Astrocyte (in vitro differentiated cells and primary cell): ENCODE measurements around the gene SFTPA2. TPM values are rescaled to one million over a fixed set of nuclear protein-coding genes. Genes with fewer than 3 reads are reported as not detected.
"Not testable (repeated sequence)": the region's sequence is repeated elsewhere in the genome, so short reads cannot be mapped to it uniquely, and the experiment has no call there.

Source experiments
- DNase-seq: peaks from one replicate; pipeline ENCODE4 v3.0.0-alpha.2; 2010; ENCODE audit warnings: low read depth
- FAIRE-seq: peaks from 2 replicates; lab custom pipeline; 2011; peaks lifted over from hg19 to GRCh38; lab: Jason Lieb, UNC
- H2AFZ ChIP-seq: 2 replicates; pipeline ENCODE4 v1.6.0; 2012; ENCODE audit warnings: low read depth, low read length, inconsistent platforms
- H3K27ac ChIP-seq: 2 replicates; pipeline ENCODE4 v1.5.1; 2011; ENCODE audit warnings: low read depth, low read length, inconsistent platforms
- H3K27me3 ChIP-seq: 2 replicates; pipeline ENCODE4 v1.6.0; 2011; ENCODE audit warnings: low read length, inconsistent platforms; ENCODE audit not compliant: insufficient read depth
- H3K36me3 ChIP-seq: 2 replicates; pipeline ENCODE4 v1.5.1; 2011; ENCODE audit warnings: low read length, inconsistent platforms; ENCODE audit not compliant: insufficient read depth
- H3K4me1 ChIP-seq: 2 replicates; pipeline ENCODE4 v1.5.1; 2011; ENCODE audit warnings: low read length, inconsistent platforms; ENCODE audit not compliant: insufficient read depth
- H3K4me2 ChIP-seq: 2 replicates; pipeline ENCODE4 v1.6.0; 2012; ENCODE audit warnings: low read length, inconsistent platforms
- H3K4me3 ChIP-seq: 2 replicates; pipeline ENCODE4 v1.5.1; 2011; ENCODE audit warnings: low read depth, mild to moderate bottlenecking, low read length, inconsistent platforms; ENCODE audit not compliant: insufficient read depth
- H3K79me2 ChIP-seq: 2 replicates; pipeline ENCODE4 v1.6.0; 2012; ENCODE audit warnings: mild to moderate bottlenecking, low read length, inconsistent platforms; ENCODE audit not compliant: insufficient read depth
- H3K9ac ChIP-seq: 2 replicates; pipeline ENCODE4 v1.6.0; 2012; ENCODE audit warnings: mild to moderate bottlenecking, low read length, inconsistent platforms
- H3K9me3 ChIP-seq: 2 replicates; pipeline ENCODE4 v1.5.1; 2012; ENCODE audit warnings: low read depth, mild to moderate bottlenecking, low read length, inconsistent platforms; ENCODE audit not compliant: insufficient read depth
- H4K20me1 ChIP-seq: 2 replicates; pipeline ENCODE4 v1.6.0; 2012; ENCODE audit warnings: low read length, inconsistent platforms; ENCODE audit not compliant: insufficient read depth
- H3K27ac Mint-ChIP-seq: one replicate; pipeline ENCODE4 v1.8.0; 2021; ENCODE audit warnings: mild to moderate bottlenecking, mixed read lengths; ENCODE audit not compliant: unreplicated experiment
- H3K27me3 Mint-ChIP-seq: one replicate; pipeline ENCODE4 v1.8.0; 2021; ENCODE audit warnings: low read depth, mixed read lengths; ENCODE audit not compliant: unreplicated experiment
- H3K36me3 Mint-ChIP-seq: one replicate; pipeline ENCODE4 v1.8.0; 2021; ENCODE audit warnings: low read depth, mixed read lengths; ENCODE audit not compliant: unreplicated experiment
- H3K4me1 Mint-ChIP-seq: one replicate; pipeline ENCODE4 v1.8.0; 2021; ENCODE audit warnings: low read depth, mixed read lengths; ENCODE audit not compliant: unreplicated experiment
- H3K4me3 Mint-ChIP-seq: one replicate; pipeline ENCODE4 v1.8.0; 2021; ENCODE audit warnings: mild to moderate bottlenecking, moderate library complexity, mixed read lengths; ENCODE audit not compliant: unreplicated experiment
- H3K9me3 Mint-ChIP-seq: one replicate; pipeline ENCODE4 v1.8.0; 2021; ENCODE audit warnings: mild to moderate bottlenecking, mixed read lengths; ENCODE audit not compliant: unreplicated experiment
- EZH2 ChIP-seq: IDR thresholded peaks from 2 replicates; pipeline ENCODE4 v1.6.1; 2012; ENCODE audit warnings: mild to moderate bottlenecking, low read length, inconsistent platforms; ENCODE audit not compliant: insufficient read depth
- total RNA-seq: library from RNA; stranded (reverse); gene quantifications from 2 replicates; pipeline ENCODE4 v1.2.1, GENCODE V29; 2021
- TF ChIP-seq, protein P1 (sequence below): IDR thresholded peaks from 2 replicates; pipeline ENCODE4 v1.5.1; 2011; ENCODE audit warnings: low read depth, mild to moderate bottlenecking, inconsistent platforms, low read length, moderate library complexity; ENCODE audit not compliant: insufficient read depth

The SFTPA2 gene
- total RNA-seq, 1 donor from 2014 or later, result not detected

GRCh38 chr10:79542626-79543025 is 17.6 kb downstream of the SFTPA2 start:
- no peaks in the 10 kb centered on the region for H3K4me1 Mint-ChIP-seq
- no peaks in the 10 kb centered on the region for H3K36me3 ChIP-seq
- H3K9ac ChIP-seq, result no peak overlapping the region
- H3K4me2 ChIP-seq, result no peak overlapping the region
- no peak for FAIRE-seq
- H3K9me3 Mint-ChIP-seq, result peaks cover 6% of the 10 kb centered on the region
- no peaks in the 10 kb centered on the region for H3K27me3 ChIP-seq
- H2AFZ ChIP-seq, result no peak overlapping the region
- no peak for TF ChIP-seq EZH2
- TF ChIP-seq, protein P1, sequence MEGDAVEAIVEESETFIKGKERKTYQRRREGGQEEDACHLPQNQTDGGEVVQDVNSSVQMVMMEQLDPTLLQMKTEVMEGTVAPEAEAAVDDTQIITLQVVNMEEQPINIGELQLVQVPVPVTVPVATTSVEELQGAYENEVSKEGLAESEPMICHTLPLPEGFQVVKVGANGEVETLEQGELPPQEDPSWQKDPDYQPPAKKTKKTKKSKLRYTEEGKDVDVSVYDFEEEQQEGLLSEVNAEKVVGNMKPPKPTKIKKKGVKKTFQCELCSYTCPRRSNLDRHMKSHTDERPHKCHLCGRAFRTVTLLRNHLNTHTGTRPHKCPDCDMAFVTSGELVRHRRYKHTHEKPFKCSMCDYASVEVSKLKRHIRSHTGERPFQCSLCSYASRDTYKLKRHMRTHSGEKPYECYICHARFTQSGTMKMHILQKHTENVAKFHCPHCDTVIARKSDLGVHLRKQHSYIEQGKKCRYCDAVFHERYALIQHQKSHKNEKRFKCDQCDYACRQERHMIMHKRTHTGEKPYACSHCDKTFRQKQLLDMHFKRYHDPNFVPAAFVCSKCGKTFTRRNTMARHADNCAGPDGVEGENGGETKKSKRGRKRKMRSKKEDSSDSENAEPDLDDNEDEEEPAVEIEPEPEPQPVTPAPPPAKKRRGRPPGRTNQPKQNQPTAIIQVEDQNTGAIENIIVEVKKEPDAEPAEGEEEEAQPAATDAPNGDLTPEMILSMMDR, result no peak
- no peaks in the 10 kb centered on the region for H3K79me2 ChIP-seq
- H3K4me3 ChIP-seq, result no peak overlapping the region
- H3K36me3 Mint-ChIP-seq, result no peaks in the 10 kb centered on the region
- no peak overlapping the region for H3K27ac Mint-ChIP-seq
- DNase-seq, result no peak
- no peaks in the 10 kb centered on the region for H3K4me1 ChIP-seq
- no peak overlapping the region for H3K4me3 Mint-ChIP-seq
- no peaks in the 10 kb centered on the region for H3K9me3 ChIP-seq
- peaks cover 9% of the 10 kb centered on the region for H3K27me3 Mint-ChIP-seq
- no peaks in the 10 kb centered on the region for H4K20me1 ChIP-seq
- H3K27ac ChIP-seq, result no peak overlapping the region

GRCh38 chr10:79540930-79541329 is 19.3 kb downstream of the SFTPA2 start:
- H3K9me3 Mint-ChIP-seq, H3K4me3 Mint-ChIP-seq, H2AFZ ChIP-seq, H3K4me3 ChIP-seq, H3K9me3 ChIP-seq, H3K27me3 Mint-ChIP-seq, H3K36me3 Mint-ChIP-seq, H3K36me3 ChIP-seq, H3K27me3 ChIP-seq, H3K4me1 ChIP-seq, H3K4me2 ChIP-seq, H3K79me2 ChIP-seq, H3K9ac ChIP-seq, H3K27ac Mint-ChIP-seq, DNase-seq, H3K4me1 Mint-ChIP-seq, H3K27ac ChIP-seq, H4K20me1 ChIP-seq: not testable (repeated sequence)
- peak; percentile 66 for FAIRE-seq

GRCh38 chr10:79538311-79538710 is 21.9 kb downstream of the SFTPA2 start:
- H3K27ac ChIP-seq, H3K4me3 ChIP-seq, H3K4me3 Mint-ChIP-seq, H3K27me3 ChIP-seq, H3K4me1 ChIP-seq, H3K79me2 ChIP-seq, H3K9me3 Mint-ChIP-seq, FAIRE-seq, H3K36me3 ChIP-seq, H3K27me3 Mint-ChIP-seq, H3K9me3 ChIP-seq, H3K27ac Mint-ChIP-seq, H3K4me2 ChIP-seq, H3K9ac ChIP-seq, H2AFZ ChIP-seq, H3K4me1 Mint-ChIP-seq, H4K20me1 ChIP-seq, DNase-seq, H3K36me3 Mint-ChIP-seq: not testable (repeated sequence)

DNA sequence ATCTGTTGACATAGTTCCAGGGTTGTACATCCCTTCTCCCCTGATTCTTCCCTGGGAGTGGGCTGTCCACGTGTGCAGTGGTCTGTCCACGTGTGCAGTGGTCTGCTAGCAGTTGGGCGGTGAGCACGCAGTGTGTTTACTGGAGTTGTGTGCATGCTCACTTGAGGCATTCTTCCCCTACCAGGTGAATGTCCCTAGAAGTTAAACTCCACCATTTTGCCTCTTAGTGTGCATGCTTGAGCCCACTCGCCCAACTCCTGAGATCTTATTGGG is 26.4 kb downstream of the SFTPA2 start:
- not testable (repeated sequence) for FAIRE-seq

DNA sequence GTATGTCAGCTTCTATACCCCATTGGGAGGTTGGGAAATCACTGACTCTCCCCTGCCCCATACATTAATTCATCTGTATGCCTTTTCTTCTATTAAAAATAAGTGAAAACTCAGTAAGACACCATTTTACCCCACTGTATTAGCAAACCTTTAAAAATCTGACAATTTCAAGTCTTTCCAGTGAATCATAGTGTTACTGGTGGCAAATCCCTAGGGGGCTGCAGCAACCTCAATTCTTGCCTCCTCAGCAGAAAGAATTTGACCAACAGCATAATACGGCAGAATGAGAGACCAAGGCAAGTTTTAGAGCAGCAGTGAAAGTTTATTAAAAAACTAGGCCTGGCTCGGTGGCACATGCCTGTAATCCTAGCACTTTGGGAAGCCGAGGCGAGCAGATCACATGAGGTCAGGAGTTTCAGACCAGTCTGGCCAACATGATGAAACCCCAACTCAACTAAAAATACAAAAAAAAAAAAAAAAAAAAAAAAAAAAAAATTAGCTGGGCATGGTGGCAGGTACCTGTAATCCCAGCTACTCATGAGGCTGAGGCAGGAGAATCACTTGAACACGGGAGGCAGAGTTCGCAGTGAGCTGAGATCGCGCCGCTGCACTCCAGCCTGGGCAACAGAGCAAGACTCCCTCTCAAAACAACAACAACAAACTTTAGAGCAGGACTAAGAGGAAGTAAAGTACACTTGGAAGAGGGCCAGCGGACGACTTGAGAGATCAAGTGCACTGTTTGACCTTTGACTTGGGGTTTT is 26.9 kb downstream of the SFTPA2 start:
- not testable (repeated sequence) for H3K4me2 ChIP-seq, H3K4me3 ChIP-seq, DNase-seq, H4K20me1 ChIP-seq, FAIRE-seq, H2AFZ ChIP-seq, H3K9me3 Mint-ChIP-seq, H3K27me3 ChIP-seq, H3K9ac ChIP-seq, H3K4me3 Mint-ChIP-seq, H3K79me2 ChIP-seq, H3K4me1 Mint-ChIP-seq, H3K27me3 Mint-ChIP-seq, H3K27ac ChIP-seq, H3K4me1 ChIP-seq, H3K9me3 ChIP-seq, H3K36me3 ChIP-seq, H3K36me3 Mint-ChIP-seq
- peak overlapping the region; percentile 45 for H3K27ac Mint-ChIP-seq

More for the DNA sequence above, 26.4 kb downstream of the SFTPA2 start:
- H3K4me3 ChIP-seq, H3K4me2 ChIP-seq, H3K27ac ChIP-seq, H2AFZ ChIP-seq, H3K9ac ChIP-seq, H3K27ac Mint-ChIP-seq, H3K36me3 ChIP-seq, H3K27me3 Mint-ChIP-seq, H3K36me3 Mint-ChIP-seq, H3K4me1 ChIP-seq, H3K4me1 Mint-ChIP-seq, H3K27me3 ChIP-seq, H3K9me3 Mint-ChIP-seq, H3K79me2 ChIP-seq, H4K20me1 ChIP-seq, H3K9me3 ChIP-seq, DNase-seq, H3K4me3 Mint-ChIP-seq: not testable (repeated sequence)
